IMR-90 (cell line): Measurements from ENCODE around the gene ATM. TPM values are rescaled to one million over a fixed set of nuclear protein-coding genes. Genes with fewer than 3 reads are reported as not detected.

ENCODE experiments used
- ATAC-seq: fragments of 200-7000 bp; cut with Tn5 transposase; 2 replicates; pipeline ENCODE4 v1.9.1; 2020; ENCODE audit warnings: low read depth, mild to moderate bottlenecking, moderate library complexity
- BruUV-seq: library from RNA; stranded (reverse); fragments of 400-500 nt; replicated peaks from 2 replicates; lab custom pipeline; 2021; lab: Mats Ljungman, UMichigan
- CTCF ChIA-PET: fragments of 300-600 bp; formaldehyde crosslinking; extraction: SDS; loops from one replicate; lab custom pipeline; 2021; ENCODE audit warnings: antibody characterized with exemption; lab: Yijun Ruan, JAX
- POLR2A ChIA-PET: fragments of 300-600 bp; sonication (Branson Sonifier 250); formaldehyde crosslinking; loops from one replicate; lab custom pipeline; 2022; ENCODE audit warnings: antibody characterized with exemption; ENCODE audit not compliant: unreplicated experiment; lab: Charles Lee
- DNase-seq: peaks from one replicate; pipeline ENCODE4 v3.0.0; 2013
- H2AFZ ChIP-seq: replicated peaks from 2 replicates; pipeline ENCODE3; 2013; ENCODE audit warnings: low read length, mild to moderate bottlenecking; ENCODE audit not compliant: poor library complexity
- H2AK5ac ChIP-seq: 2 replicates; pipeline ENCODE4 v1.6.1; 2013; ENCODE audit warnings: low read depth, low read length, inconsistent platforms
- H2AK9ac ChIP-seq: replicated peaks from 2 replicates; pipeline ENCODE3; 2013; ENCODE audit warnings: mild to moderate bottlenecking, low read depth, low read length, moderate library complexity; ENCODE audit not compliant: poor library complexity
- H2BK120ac ChIP-seq: 2 replicates; pipeline ENCODE4 v1.6.1; 2013; ENCODE audit warnings: low read depth, low read length, inconsistent platforms
- H2BK15ac ChIP-seq: 3 replicates; pipeline ENCODE4 v1.6.1; 2013; ENCODE audit warnings: low read depth, low read length, inconsistent platforms
- H2BK20ac ChIP-seq: 2 replicates; pipeline ENCODE4 v1.6.1; 2013; ENCODE audit warnings: low read depth, mild to moderate bottlenecking, inconsistent platforms, low read length, moderate library complexity
- H2BK5ac ChIP-seq: 2 replicates; pipeline ENCODE4 v1.6.1; 2013; ENCODE audit warnings: mild to moderate bottlenecking, low read depth, low read length, inconsistent platforms; ENCODE audit not compliant: poor library complexity, severe bottlenecking
- H3K14ac ChIP-seq: replicated peaks from 2 replicates; pipeline ENCODE4 v1.6.1; 2013; ENCODE audit warnings: low read depth, low read length, inconsistent platforms
- H3K18ac ChIP-seq: 2 replicates; pipeline ENCODE4 v1.6.1; 2013; ENCODE audit warnings: low read depth, low read length, control low read depth
- H3K23ac ChIP-seq: 2 replicates; pipeline ENCODE4 v1.6.1; 2013; ENCODE audit warnings: low read depth, low read length, inconsistent platforms
- H3K27ac ChIP-seq: 2 replicates; pipeline ENCODE4 v1.5.1; 2013; ENCODE audit warnings: mild to moderate bottlenecking, control low read depth, low read length; ENCODE audit not compliant: insufficient read depth
- H3K27me3 ChIP-seq: 2 replicates; pipeline ENCODE4 v1.6.1; 2013; ENCODE audit warnings: low read length; ENCODE audit not compliant: control insufficient read depth, insufficient read depth
- H3K36me3 ChIP-seq: 2 replicates; pipeline ENCODE4 v1.6.1; 2013; ENCODE audit warnings: low read length, mixed read lengths; ENCODE audit not compliant: control insufficient read depth, insufficient read depth
- H3K4ac ChIP-seq: 2 replicates; pipeline ENCODE4 v1.6.1; 2013; ENCODE audit warnings: low read depth, low read length, inconsistent platforms
- H3K4me1 ChIP-seq: 2 replicates; pipeline ENCODE4 v1.6.1; 2013; ENCODE audit warnings: low read length, mixed read lengths; ENCODE audit not compliant: control insufficient read depth, insufficient read depth
- H3K4me2 ChIP-seq: 2 replicates; pipeline ENCODE4 v1.6.1; 2013; ENCODE audit warnings: low read depth, mild to moderate bottlenecking, control low read depth, low read length, moderate library complexity
- H3K4me3 ChIP-seq: 2 replicates; pipeline ENCODE4 v1.5.1; 2013; ENCODE audit warnings: low read depth, mild to moderate bottlenecking, control low read depth, low read length, moderate library complexity; ENCODE audit not compliant: insufficient read depth
- H3K56ac ChIP-seq: 2 replicates; pipeline ENCODE4 v1.6.1; 2013; ENCODE audit warnings: low read length, inconsistent platforms; ENCODE audit not compliant: insufficient read depth; ENCODE audit errors: extremely low read depth
- H3K79me1 ChIP-seq, 2 experiments: 2 replicates each; pipeline ENCODE4 v1.6.1; 2013; ENCODE audit warnings: low read length in 2 of 2, inconsistent platforms in 1 of 2, low read depth in 1 of 2
- H3K9ac ChIP-seq: 2 replicates; pipeline ENCODE4 v1.6.1; 2013; ENCODE audit warnings: low read depth, low read length, control low read depth
- H3K9me1 ChIP-seq: 2 replicates; pipeline ENCODE4 v1.6.1; 2013; ENCODE audit warnings: low read length, inconsistent platforms; ENCODE audit not compliant: insufficient read depth
- H3K9me3 ChIP-seq: 2 replicates; pipeline ENCODE4 v1.6.1; 2013; ENCODE audit warnings: low read length; ENCODE audit not compliant: control insufficient read depth, insufficient read depth
- H4K20me1 ChIP-seq: 2 replicates; pipeline ENCODE4 v1.6.1; 2013; ENCODE audit warnings: low read length, inconsistent platforms; ENCODE audit not compliant: insufficient read depth
- H4K5ac ChIP-seq: 2 replicates; pipeline ENCODE4 v1.6.1; 2013; ENCODE audit warnings: mild to moderate bottlenecking, low read depth, low read length, control low read depth
- H4K8ac ChIP-seq, 2 experiments: 2 replicates each; pipeline ENCODE4 v1.6.1; 2013; ENCODE audit warnings: low read depth in 2 of 2, low read length in 2 of 2, control low read depth in 1 of 2, inconsistent platforms in 1 of 2
- H4K91ac ChIP-seq: 2 replicates; pipeline ENCODE4 v1.6.1; 2013; ENCODE audit warnings: low read depth, low read length, inconsistent platforms; ENCODE audit not compliant: insufficient read depth
- BHLHE40 ChIP-seq: fragments of 150-350 bp; IDR thresholded peaks from 2 replicates; pipeline ENCODE4 v1.6.1; 2016; ENCODE audit warnings: mild to moderate bottlenecking, low read depth, low read length
- CEBPB ChIP-seq: IDR thresholded peaks from 2 replicates; pipeline ENCODE4 v1.6.1; 2012; ENCODE audit warnings: low read depth, low read length, improper control_type of control experiment
- CHD1 ChIP-seq: IDR thresholded peaks from 2 replicates; pipeline ENCODE4 v1.6.1; 2012; ENCODE audit warnings: low read depth, low read length, improper control_type of control experiment
- CTCF ChIP-seq: conservative IDR thresholded peaks from 2 replicates; pipeline ENCODE4 v1.5.1; 2012; ENCODE audit warnings: mild to moderate bottlenecking, low read depth, low read length, improper control_type of control experiment
- ELK1 ChIP-seq: fragments of 150-350 bp; IDR thresholded peaks from 2 replicates; pipeline ENCODE4 v1.6.1; 2016; ENCODE audit warnings: low read depth, mild to moderate bottlenecking, low read length, moderate library complexity, borderline replicate concordance
- FOS ChIP-seq: fragments of 150-350 bp; IDR thresholded peaks from 2 replicates; pipeline ENCODE4 v1.6.1; 2016; ENCODE audit warnings: low read depth, low read length
- MAZ ChIP-seq: IDR thresholded peaks from 2 replicates; pipeline ENCODE4 v1.6.1; 2012; ENCODE audit warnings: low read depth, mild to moderate bottlenecking, low read length, improper control_type of control experiment, moderate library complexity, borderline replicate concordance
- MXI1 ChIP-seq: IDR thresholded peaks from 2 replicates; pipeline ENCODE4 v1.6.1; 2012; ENCODE audit warnings: low read depth, mild to moderate bottlenecking, low read length, moderate library complexity, borderline replicate concordance
- NFE2L2 ChIP-seq: fragments of 150-350 bp; IDR thresholded peaks from 2 replicates; pipeline ENCODE4 v1.6.1; 2016; ENCODE audit warnings: low read depth, mild to moderate bottlenecking, low read length
- POLR2A ChIP-seq: IDR thresholded peaks from 2 replicates; pipeline ENCODE4 v1.6.1; 2012; ENCODE audit warnings: mild to moderate bottlenecking, low read depth, low read length
- RAD21 ChIP-seq: IDR thresholded peaks from 2 replicates; pipeline ENCODE4 v1.6.1; 2012; ENCODE audit warnings: low read length, improper control_type of control experiment
- RFX5 ChIP-seq: IDR thresholded peaks from 2 replicates; pipeline ENCODE4 v1.8.0; 2012; ENCODE audit warnings: low read depth, mild to moderate bottlenecking, low read length, moderate library complexity
- SMC3 ChIP-seq: fragments of 150-350 bp; IDR thresholded peaks from 2 replicates; pipeline ENCODE4 v1.6.1; 2016; ENCODE audit warnings: low read depth, mild to moderate bottlenecking, antibody characterized with exemption, low read length, moderate library complexity
- USF2 ChIP-seq: fragments of 150-350 bp; IDR thresholded peaks from 2 replicates; pipeline ENCODE4 v1.6.1; 2017; ENCODE audit warnings: mild to moderate bottlenecking, antibody characterized with exemption, low read length, low read depth
- WGBS, 2 experiments: methylation state at CpG; one replicate each; pipeline versions ENCODE4 v1.1.5 to v1.1.7; 2013; ENCODE audit warnings: missing lambda C conversion rate in 2 of 2; ENCODE audit not compliant: insufficient read length in 1 of 2; ENCODE audit errors: extremely low coverage in 2 of 2; 5-methylcytosine and 5-hydroxymethylcytosine counted together
- dilution Hi-C: fragments of 300-500 bp; cut with HindIII; formaldehyde crosslinking; loops from one replicate; pipeline ENCODE4 v1.14.3; 2018; ENCODE audit warnings: low sequenced_read_pairs; ENCODE audit not compliant: unreplicated experiment
- in situ Hi-C: fragments of 300-500 bp; cut with MboI; formaldehyde crosslinking; loops from 3 replicates; pipeline ENCODE4 v1.14.3; 2019; ENCODE audit warnings: low sequenced_read_pairs, inconsistent platforms, mixed read lengths
- intact Hi-C: fragments of 100-400 bp; cut with micrococcal nuclease; formaldehyde crosslinking; loops from 2 replicates; pipeline ENCODE4 v1.10.0; 2022
- polyA plus RNA-seq, 3 experiments: library from polyadenylated mRNA; depleted of rRNA; stranded (reverse); fragments of >200 nt; gene quantifications; 2 replicates each; pipeline ENCODE4 v1.2.3, GENCODE V29; 2012; ENCODE audit warnings: low replicate concordance in 1 of 3
- total RNA-seq: library from RNA; depleted of rRNA; stranded (reverse); fragments of >200 nt; gene quantifications from 2 replicates; pipeline ENCODE4 v1.2.3, GENCODE V29; 2012

Gene ATM
- total and polyA plus RNA-seq, 2 of the 4 experiments (the other 2 are of a cell fraction), result 18.1 to 30.6 TPM

- Histone ChIP-seq H3K4ac (no peak overlapping the region), H3K18ac (no peak overlapping the region), H3K9me3 (no peaks in the 10 kb centered on the region), H3K4me1 (no peaks in the 10 kb centered on the region), H2BK15ac (no peak overlapping the region), H2AK5ac (no peak overlapping the region), H3K9ac (no peak overlapping the region), H3K79me1 (no peaks in the 10 kb centered on the region), H3K9me1 (no peaks in the 10 kb centered on the region), H3K27ac (no peak overlapping the region), H2BK5ac (no peak overlapping the region), H4K5ac (no peak overlapping the region), H4K8ac (no peak overlapping the region), H3K27me3 (no peaks in the 10 kb centered on the region), H3K36me3 (peaks cover 12% of the 10 kb centered on the region; the same call in 1 of the 2 replicates), H3K23ac (no peak overlapping the region), H2AFZ (no peak overlapping the region), H3K4me2 (no peak overlapping the region), H3K14ac (no peak overlapping the region), H3K56ac (no peak overlapping the region), H4K91ac (no peak overlapping the region), H4K20me1 (no peaks in the 10 kb centered on the region), H3K4me3 (no peak overlapping the region), H2BK20ac (no peak overlapping the region), H2BK120ac (no peak overlapping the region), H2AK9ac (no peak overlapping the region)
- DNase-seq (no peak), ATAC-seq (no peak)
- TF ChIP-seq CEBPB (no peak), CHD1 (no peak), NFE2L2 (no peak), RAD21 (no peak), USF2 (no peak), MXI1 (no peak), BHLHE40 (no peak), SMC3 (no peak), MAZ (no peak), CTCF (no peak), FOS (no peak), ELK1 (no peak), POLR2A (no peak), RFX5 (no peak)
- dilution Hi-C loops, result no loop called here
- WGBS, 2 experiments, result no CpG with 5 or more reads among the region's 1 CpG
- ChIA-PET POLR2A (no interaction called here), CTCF (interaction anchor here (0.6 kb wide), 1 partner anchor 96 kb away, joined by 3 read pairs; no protein-coding TSS in a partner anchor)
- BruUV-seq, result no TSS peak
- in situ Hi-C loops, result no loop called here
- intact Hi-C loops, result no loop called here
Observed at GRCh38 chr11:108340973-108341372, 118.1 kb downstream of the ATM start.
